GM21786 (cell line): ENCODE results near the gene ERAL1.
"Not testable (repeated sequence)": the region's sequence is repeated elsewhere in the genome, so short reads cannot be mapped to it uniquely, and the experiment has no call there.

ENCODE experiments used
- ATAC-seq: cut with Tn5 transposase; IDR thresholded peaks from one replicate; pipeline ENCODE4 v1.9.1; 2021; ENCODE audit not compliant: unreplicated experiment

ERAL1 gene

GRCh38 chr17:28849281-28849680 is 5.5 kb upstream of the ERAL1 start:
- ATAC-seq: no peak

GRCh38 chr17:28853295-28853694 is 1.5 kb upstream of the ERAL1 start:
- no peak for ATAC-seq

- ATAC-seq: no peak
These were observed 492 bp downstream of the ERAL1 start for GRCh38 chr17:28855336-28855679.

GRCh38 chr17:28856028-28856574 is 1.3 kb downstream of the ERAL1 start:
- ATAC-seq: no peak

- ATAC-seq: no peak
These were observed 3.3 kb downstream of the ERAL1 start for GRCh38 chr17:28857905-28858800.

- ATAC-seq: no peak
These were observed 4.1 kb downstream of the ERAL1 start for GRCh38 chr17:28858801-28859355.

GRCh38 chr17:28860363-28860808 is 5.6 kb downstream of the ERAL1 start:
- ATAC-seq: no peak

- ATAC-seq: no peak
These were observed 6.8 kb downstream of the ERAL1 start for GRCh38 chr17:28861393-28862203.

GRCh38 chr17:28862561-28862960 is 7.7 kb downstream of the ERAL1 start:
- ATAC-seq: no peak

GRCh38 chr17:28863953-28864352 is 9.1 kb downstream of the ERAL1 start:
- no peak for ATAC-seq

GRCh38 chr17:28864991-28865849 is 10.4 kb downstream of the ERAL1 start:
- ATAC-seq: no peak

GRCh38 chr17:28865946-28866752 is 11.3 kb downstream of the ERAL1 start:
- ATAC-seq: no peak

GRCh38 chr17:28867276-28867675 is 12.5 kb downstream of the ERAL1 start:
- no peak for ATAC-seq

GRCh38 chr17:28871056-28871579 is 16.3 kb downstream of the ERAL1 start:
- peak; percentile 95 for ATAC-seq

GRCh38 chr17:28873839-28874238 is 19.0 kb downstream of the ERAL1 start:
- ATAC-seq: no peak

GRCh38 chr17:28874750-28875149 is 19.9 kb downstream of the ERAL1 start:
- ATAC-seq: no peak

- no peak for ATAC-seq
These were observed 21.2 kb downstream of the ERAL1 start for GRCh38 chr17:28875848-28876550.

GRCh38 chr17:28877150-28877711 is 22.4 kb downstream of the ERAL1 start:
- not testable (repeated sequence) for ATAC-seq
